Endothelial cell (in vitro differentiated cells): ENCODE measurements around the gene RNF220. TPM values are rescaled to one million over a fixed set of nuclear protein-coding genes. Genes with fewer than 3 reads are reported as not detected.

ENCODE experiments used
- DNase-seq: peaks from one replicate; pipeline ENCODE4 v3.0.0; 2021; ENCODE audit warnings: low spot score
- H3K27ac Mint-ChIP-seq: one replicate; pipeline ENCODE4 v1.8.0; 2021; ENCODE audit warnings: mixed read lengths, inconsistent platforms; ENCODE audit not compliant: unreplicated experiment
- H3K27me3 Mint-ChIP-seq: one replicate; pipeline ENCODE4 v1.8.0; 2021; ENCODE audit warnings: mild to moderate bottlenecking, moderate library complexity, mixed read lengths, inconsistent platforms; ENCODE audit not compliant: unreplicated experiment
- H3K36me3 Mint-ChIP-seq: one replicate; pipeline ENCODE4 v1.8.0; 2021; ENCODE audit warnings: mild to moderate bottlenecking, low read depth, mixed read lengths, inconsistent platforms; ENCODE audit not compliant: unreplicated experiment
- H3K4me1 Mint-ChIP-seq: one replicate; pipeline ENCODE4 v1.8.0; 2021; ENCODE audit warnings: mild to moderate bottlenecking, mixed read lengths, inconsistent platforms; ENCODE audit not compliant: unreplicated experiment
- H3K4me3 Mint-ChIP-seq: one replicate; pipeline ENCODE4 v1.8.0; 2021; ENCODE audit warnings: mild to moderate bottlenecking, mixed read lengths, inconsistent platforms; ENCODE audit not compliant: unreplicated experiment
- H3K9me3 Mint-ChIP-seq: one replicate; pipeline ENCODE4 v1.8.0; 2021; ENCODE audit warnings: mixed read lengths, inconsistent platforms; ENCODE audit not compliant: unreplicated experiment
- total RNA-seq: library from RNA; stranded (reverse); fragmentation: NEBNext Ultra II Directional; extraction: Animal tissue kit (Norgen Biotek cat#: 25700); gene quantifications from one replicate; pipeline ENCODE4 v1.2.1, GENCODE V29; 2021; ENCODE audit not compliant: unreplicated experiment
- TF ChIP-seq, protein P1 (sequence below): fragments of 200-600 bp; sonication (generic); IDR thresholded peaks from one replicate; pipeline ENCODE4 v1.5.0; 2021; ENCODE audit warnings: antibody characterized with exemption; ENCODE audit not compliant: unreplicated experiment

RNF220 gene
- total RNA-seq, 1 donor from 2014 or later, result 87.5 TPM

GRCh38 chr1:44431861-44432260, 26.8 kb downstream of the RNF220 start:
- Mint-ChIP-seq H3K36me3 (peaks cover 5% of the 10 kb centered on the region), H3K4me1 (peaks cover 34% of the 10 kb centered on the region), H3K27ac (no peak overlapping the region), H3K4me3 (no peak overlapping the region), H3K9me3 (no peaks in the 10 kb centered on the region), H3K27me3 (peaks cover 4% of the 10 kb centered on the region)
- DNase-seq, result no peak
- TF ChIP-seq, protein P1, sequence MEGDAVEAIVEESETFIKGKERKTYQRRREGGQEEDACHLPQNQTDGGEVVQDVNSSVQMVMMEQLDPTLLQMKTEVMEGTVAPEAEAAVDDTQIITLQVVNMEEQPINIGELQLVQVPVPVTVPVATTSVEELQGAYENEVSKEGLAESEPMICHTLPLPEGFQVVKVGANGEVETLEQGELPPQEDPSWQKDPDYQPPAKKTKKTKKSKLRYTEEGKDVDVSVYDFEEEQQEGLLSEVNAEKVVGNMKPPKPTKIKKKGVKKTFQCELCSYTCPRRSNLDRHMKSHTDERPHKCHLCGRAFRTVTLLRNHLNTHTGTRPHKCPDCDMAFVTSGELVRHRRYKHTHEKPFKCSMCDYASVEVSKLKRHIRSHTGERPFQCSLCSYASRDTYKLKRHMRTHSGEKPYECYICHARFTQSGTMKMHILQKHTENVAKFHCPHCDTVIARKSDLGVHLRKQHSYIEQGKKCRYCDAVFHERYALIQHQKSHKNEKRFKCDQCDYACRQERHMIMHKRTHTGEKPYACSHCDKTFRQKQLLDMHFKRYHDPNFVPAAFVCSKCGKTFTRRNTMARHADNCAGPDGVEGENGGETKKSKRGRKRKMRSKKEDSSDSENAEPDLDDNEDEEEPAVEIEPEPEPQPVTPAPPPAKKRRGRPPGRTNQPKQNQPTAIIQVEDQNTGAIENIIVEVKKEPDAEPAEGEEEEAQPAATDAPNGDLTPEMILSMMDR, result no peak

DNA sequence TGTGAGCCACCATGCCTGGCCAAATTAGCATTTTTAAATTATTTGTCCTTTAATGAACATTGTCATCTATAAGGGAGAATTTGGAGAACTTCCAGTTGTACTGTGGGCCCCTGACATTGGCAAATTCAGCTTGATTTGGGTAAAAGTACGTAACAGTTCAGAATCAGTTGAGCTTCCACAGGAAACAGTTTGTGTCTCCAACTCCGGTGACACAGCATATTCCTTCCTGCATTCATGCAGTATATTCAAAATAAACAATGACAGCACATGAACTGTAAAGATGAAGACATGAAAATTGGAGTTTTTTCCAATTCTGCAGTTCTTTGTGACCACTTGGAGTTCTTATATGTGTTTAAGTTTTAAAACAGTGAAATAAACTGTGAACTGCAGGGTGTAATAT, 28.2 kb downstream of the RNF220 start:
- no peak overlapping the region for H3K4me3 Mint-ChIP-seq
- peaks cover 5% of the 10 kb centered on the region for H3K36me3 Mint-ChIP-seq
- peaks cover 1% of the 10 kb centered on the region for H3K27me3 Mint-ChIP-seq
- no peaks in the 10 kb centered on the region for H3K9me3 Mint-ChIP-seq
- no peak for DNase-seq
- H3K4me1 Mint-ChIP-seq, result peaks cover 33% of the 10 kb centered on the region
- H3K27ac Mint-ChIP-seq, result no peak overlapping the region
- TF ChIP-seq, protein P1, result no peak

GRCh38 chr1:44436401-44437106, 31.5 kb downstream of the RNF220 start:
- no peak overlapping the region for H3K4me3 Mint-ChIP-seq
- no peak overlapping the region for H3K27ac Mint-ChIP-seq
- DNase-seq, result no peak

GRCh38 chr1:44437107-44437716, 32.2 kb downstream of the RNF220 start:
- Mint-ChIP-seq H3K27ac (no peak overlapping the region), H3K9me3 (no peaks in the 10 kb centered on the region), H3K36me3 (peaks cover 5% of the 10 kb centered on the region), H3K4me1 (peaks cover 20% of the 10 kb centered on the region), H3K27me3 (peaks cover 1% of the 10 kb centered on the region), H3K4me3 (no peak overlapping the region)
- DNase-seq, result no peak
- TF ChIP-seq, protein P1, result no peak

More at GRCh38 chr1:44436401-44437106, 31.5 kb downstream of the RNF220 start:
- TF ChIP-seq, protein P1, result no peak
- peaks cover 1% of the 10 kb centered on the region for H3K27me3 Mint-ChIP-seq
- H3K9me3 Mint-ChIP-seq, result no peaks in the 10 kb centered on the region
- peaks cover 25% of the 10 kb centered on the region for H3K4me1 Mint-ChIP-seq
- peaks cover 9% of the 10 kb centered on the region for H3K36me3 Mint-ChIP-seq

DNA sequence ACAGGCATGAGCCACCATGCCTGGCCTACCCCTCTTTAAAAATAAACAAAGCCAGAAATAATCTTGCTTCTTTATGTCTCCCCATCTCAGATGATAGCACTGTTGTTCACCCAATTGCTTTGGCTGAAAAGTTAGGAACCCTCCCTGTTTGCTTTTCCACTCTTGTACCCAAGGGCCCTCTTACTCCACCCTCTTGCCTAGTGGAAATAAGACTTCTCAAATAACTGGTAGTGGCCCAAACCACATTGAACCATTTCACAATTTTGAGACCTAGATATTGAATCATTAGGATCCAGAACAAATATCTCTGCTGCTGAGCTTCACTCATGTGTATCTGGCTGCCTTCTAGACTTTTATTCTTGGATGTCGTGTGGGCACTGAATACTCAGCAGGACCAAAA, 37.7 kb downstream of the RNF220 start:
- Mint-ChIP-seq H3K4me3 (no peak overlapping the region), H3K9me3 (no peaks in the 10 kb centered on the region), H3K36me3 (peaks cover 5% of the 10 kb centered on the region), H3K27me3 (peaks cover 2% of the 10 kb centered on the region), H3K4me1 (peaks cover 4% of the 10 kb centered on the region), H3K27ac (no peak overlapping the region)
- TF ChIP-seq, protein P1, result no peak
- DNase-seq, result no peak
